Keratinocyte (primary cell): ENCODE measurements around the gene CYP39A1. TPM values are rescaled to one million over a fixed set of nuclear protein-coding genes. Genes with fewer than 3 reads are reported as not detected.

Experiments used
- DNase-seq: peaks from one replicate; pipeline ENCODE4 v3.0.0-alpha.2; 2011; ENCODE audit warnings: low read depth, missing footprints, low spot score
- FAIRE-seq: peaks from 2 replicates; lab custom pipeline; 2011; peaks lifted over from hg19 to GRCh38; lab: Jason Lieb, UNC
- H2AFZ ChIP-seq: 2 replicates; pipeline ENCODE4 v1.6.0; 2012; ENCODE audit warnings: low read length, control low read depth, inconsistent platforms; ENCODE audit not compliant: control insufficient read depth
- H3K27ac ChIP-seq: 2 replicates; pipeline ENCODE4 v1.5.1; 2011; ENCODE audit warnings: low read length; ENCODE audit not compliant: control insufficient read depth, insufficient read depth
- H3K27me3 ChIP-seq: 3 replicates; pipeline ENCODE4 v1.6.0; 2011; ENCODE audit warnings: low read length; ENCODE audit not compliant: control insufficient read depth, insufficient read depth; ENCODE audit errors: extremely low read depth
- H3K36me3 ChIP-seq, 2 experiments: 2 replicates in 1 of 2; 3 replicates in 1 of 2; pipeline ENCODE4 v1.5.1; 2011; ENCODE audit warnings: low read length in 2 of 2, mild to moderate bottlenecking in 1 of 2; ENCODE audit not compliant: control insufficient read depth in 2 of 2, insufficient read depth in 2 of 2; ENCODE audit errors: extremely low read depth in 1 of 2
- H3K4me1 ChIP-seq: 3 replicates; pipeline ENCODE4 v1.5.1; 2011; ENCODE audit warnings: low read length; ENCODE audit not compliant: control insufficient read depth, insufficient read depth; ENCODE audit errors: extremely low read depth
- H3K4me2 ChIP-seq: 3 replicates; pipeline ENCODE4 v1.6.0; 2011; ENCODE audit warnings: low read depth, low read length; ENCODE audit not compliant: control insufficient read depth, insufficient read depth; ENCODE audit errors: extremely low read depth
- H3K4me3 ChIP-seq, 3 experiments: fragments of 200-600 bp in 1 of 3; sonication (generic) in 1 of 3; 2 replicates in 2 of 3; 3 replicates in 1 of 3; pipeline ENCODE4 v1.5.1; 2011 to 2016; ENCODE audit warnings: low read length in 3 of 3, mild to moderate bottlenecking in 3 of 3, control low read depth in 2 of 3, inconsistent platforms in 1 of 3, low read depth in 1 of 3, mixed read lengths in 1 of 3, mixed run types in 1 of 3, moderate library complexity in 1 of 3; ENCODE audit not compliant: control insufficient read depth in 2 of 3, insufficient read depth in 2 of 3; ENCODE audit errors: extremely low read depth in 1 of 3
- H3K79me2 ChIP-seq: 2 replicates; pipeline ENCODE4 v1.6.0; 2012; ENCODE audit warnings: low read length; ENCODE audit not compliant: control insufficient read depth, insufficient read depth
- H3K9ac ChIP-seq: 3 replicates; pipeline ENCODE4 v1.6.0; 2011; ENCODE audit warnings: low read length; ENCODE audit not compliant: control insufficient read depth, insufficient read depth; ENCODE audit errors: extremely low read depth
- H3K9me1 ChIP-seq: 3 replicates; pipeline ENCODE4 v1.6.0; 2011; ENCODE audit warnings: low read length; ENCODE audit not compliant: control insufficient read depth, insufficient read depth; ENCODE audit errors: extremely low read depth
- H3K9me3 ChIP-seq: 2 replicates; pipeline ENCODE4 v1.5.1; 2012; ENCODE audit warnings: low read depth, low read length; ENCODE audit not compliant: control insufficient read depth
- H4K20me1 ChIP-seq: 3 replicates; pipeline ENCODE4 v1.6.0; 2011; ENCODE audit warnings: low read length; ENCODE audit not compliant: control insufficient read depth, insufficient read depth; ENCODE audit errors: extremely low read depth
- EZH2 ChIP-seq: IDR thresholded peaks from one replicate; pipeline ENCODE4 v1.6.1; 2012; ENCODE audit warnings: inconsistent platforms, mild to moderate bottlenecking, low read length, moderate library complexity
- dilution Hi-C: fragments of 300-500 bp; cut with MboI; formaldehyde crosslinking; loops from one replicate; pipeline ENCODE4 v1.7.0; 2020; ENCODE audit warnings: low sequenced_read_pairs; ENCODE audit not compliant: extremely low pct_ligation_motif_present
- polyA plus RNA-seq, 5 experiments: library from polyadenylated mRNA; depleted of rRNA in 3 of 5; stranded (reverse) in 3 of 5; stranded (forward) in 1 of 5; unstranded in 1 of 5; fragments of >200 nt; gene quantifications; 1 replicate in 1 of 5; 2 replicates in 3 of 5; 3 replicates in 1 of 5; pipeline versions ENCODE4 v1.2.1 to v1.2.3, GENCODE V29; 2011 to 2012; ENCODE audit warnings: missing spikeins in 2 of 5, low read depth in 1 of 5, low replicate concordance in 1 of 5
- TF ChIP-seq, protein P1 (sequence below), 3 experiments: IDR thresholded peaks in 1 of 3; conservative IDR thresholded peaks in 1 of 3; optimal IDR thresholded peaks in 1 of 3; 2 replicates in 2 of 3; 3 replicates in 1 of 3; pipeline versions ENCODE3 to v1.5.1; 2011; ENCODE audit warnings: low read length in 3 of 3, mild to moderate bottlenecking in 3 of 3, moderate library complexity in 2 of 3, control low read depth in 1 of 3, inconsistent platforms in 1 of 3; ENCODE audit not compliant: insufficient read depth in 2 of 3; ENCODE audit errors: extremely low read depth in 1 of 3

The CYP39A1 gene
- polyA plus RNA-seq, 1 donor (not counting 4 experiments of a cell fraction or from before 2014, with no cell fraction given), result 1.6 TPM

DNA sequence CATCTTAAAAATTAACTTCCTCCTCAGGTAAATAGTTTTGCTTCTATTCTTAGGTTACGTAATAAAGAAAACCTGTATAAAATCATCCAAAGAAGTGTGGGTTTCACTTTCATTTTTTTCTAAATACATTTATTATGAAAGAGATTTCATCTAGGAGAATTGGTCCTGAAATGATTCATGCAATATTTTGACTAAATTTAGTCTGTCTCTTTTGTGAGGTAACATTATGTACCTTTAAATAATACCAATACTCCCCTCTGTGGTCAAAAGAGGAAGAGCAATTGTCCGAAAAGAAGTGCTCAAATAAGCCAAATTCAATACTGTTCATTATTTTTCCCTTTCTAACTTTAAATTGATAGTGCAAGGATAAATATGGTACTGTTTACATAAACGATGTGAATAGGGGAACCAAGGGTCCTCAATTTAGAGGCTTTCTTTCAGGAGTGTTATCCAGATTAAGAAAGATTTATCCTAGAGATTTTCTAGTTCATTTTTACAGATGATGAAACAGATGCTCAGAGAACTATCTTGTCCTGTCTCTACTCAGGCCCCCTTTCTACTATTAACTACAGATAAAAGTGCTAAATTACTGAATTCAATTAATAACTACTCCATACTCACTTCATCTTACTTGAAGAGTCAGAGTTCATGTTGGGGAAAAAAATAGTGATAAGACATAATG is 26.2 kb downstream of the CYP39A1 start:
- Histone ChIP-seq H3K9me1 (no peaks in the 10 kb centered on the region), H4K20me1 (no peaks in the 10 kb centered on the region), H3K27me3 (no peaks in the 10 kb centered on the region), H3K4me2 (no peak overlapping the region), H3K79me2 (no peaks in the 10 kb centered on the region), H3K9me3 (no peaks in the 10 kb centered on the region), H2AFZ (no peak overlapping the region), H3K36me3 (no peaks in the 10 kb centered on the region), H3K4me1 (no peaks in the 10 kb centered on the region), H3K9ac (no peak overlapping the region), H3K27ac (no peak overlapping the region), H3K4me3 (no peak overlapping the region)
- TF ChIP-seq, protein P1, sequence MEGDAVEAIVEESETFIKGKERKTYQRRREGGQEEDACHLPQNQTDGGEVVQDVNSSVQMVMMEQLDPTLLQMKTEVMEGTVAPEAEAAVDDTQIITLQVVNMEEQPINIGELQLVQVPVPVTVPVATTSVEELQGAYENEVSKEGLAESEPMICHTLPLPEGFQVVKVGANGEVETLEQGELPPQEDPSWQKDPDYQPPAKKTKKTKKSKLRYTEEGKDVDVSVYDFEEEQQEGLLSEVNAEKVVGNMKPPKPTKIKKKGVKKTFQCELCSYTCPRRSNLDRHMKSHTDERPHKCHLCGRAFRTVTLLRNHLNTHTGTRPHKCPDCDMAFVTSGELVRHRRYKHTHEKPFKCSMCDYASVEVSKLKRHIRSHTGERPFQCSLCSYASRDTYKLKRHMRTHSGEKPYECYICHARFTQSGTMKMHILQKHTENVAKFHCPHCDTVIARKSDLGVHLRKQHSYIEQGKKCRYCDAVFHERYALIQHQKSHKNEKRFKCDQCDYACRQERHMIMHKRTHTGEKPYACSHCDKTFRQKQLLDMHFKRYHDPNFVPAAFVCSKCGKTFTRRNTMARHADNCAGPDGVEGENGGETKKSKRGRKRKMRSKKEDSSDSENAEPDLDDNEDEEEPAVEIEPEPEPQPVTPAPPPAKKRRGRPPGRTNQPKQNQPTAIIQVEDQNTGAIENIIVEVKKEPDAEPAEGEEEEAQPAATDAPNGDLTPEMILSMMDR (optimal IDR thresholded peaks at IDR 0.05 in 1 of 3, IDR thresholded peaks at IDR 0.05 in 1 of 3, conservative IDR thresholded peaks at IDR 0.05 in 1 of 3; ENCODE audit: extremely low read depth in 1 of 3, insufficient read depth in 2 of 3, low read length in 3 of 3), result peak in 1 of 3 experiments; percentile 48
- no peak for TF ChIP-seq EZH2
- dilution Hi-C loops, result no loop called here
- no peak for DNase-seq
- FAIRE-seq, result peak; percentile 36

DNA sequence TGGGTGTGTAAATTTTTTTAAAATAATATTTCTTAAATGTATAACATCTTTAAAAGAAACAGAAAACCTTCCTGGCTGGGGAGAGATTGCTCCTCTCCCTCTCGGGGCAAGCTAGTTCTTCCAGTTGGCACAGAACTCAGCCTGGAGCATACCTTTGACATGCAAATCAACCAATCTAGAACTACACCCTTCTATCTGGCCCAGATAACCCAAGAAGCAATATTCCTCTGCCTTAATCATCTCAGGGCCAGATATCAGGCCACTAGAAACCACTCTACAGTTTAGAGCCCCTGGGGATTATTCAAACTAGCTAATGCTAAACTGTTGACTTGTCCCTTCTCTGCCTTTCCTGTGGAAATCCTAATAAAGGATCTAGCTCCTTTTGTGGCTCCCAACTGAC is 33.9 kb downstream of the CYP39A1 start:
- DNase-seq (no peak), FAIRE-seq (no peak)
- dilution Hi-C loops, result no loop called here
- TF ChIP-seq, protein P1 (optimal IDR thresholded peaks at IDR 0.05 in 1 of 3, IDR thresholded peaks at IDR 0.05 in 1 of 3, conservative IDR thresholded peaks at IDR 0.05 in 1 of 3; ENCODE audit: extremely low read depth in 1 of 3, insufficient read depth in 2 of 3, low read length in 3 of 3), result no peak
- TF ChIP-seq EZH2, result no peak
- Histone ChIP-seq H3K9me3 (no peaks in the 10 kb centered on the region), H3K27ac (no peak overlapping the region), H3K36me3 (no peaks in the 10 kb centered on the region), H3K9me1 (no peaks in the 10 kb centered on the region), H2AFZ (no peak overlapping the region), H4K20me1 (no peaks in the 10 kb centered on the region), H3K27me3 (no peaks in the 10 kb centered on the region), H3K79me2 (no peaks in the 10 kb centered on the region), H3K4me1 (no peaks in the 10 kb centered on the region), H3K9ac (no peak overlapping the region), H3K4me2 (no peak overlapping the region), H3K4me3 (no peak overlapping the region)
